ENCODE results near the gene ARHGEF3. TPM values are rescaled to one million over a fixed set of nuclear protein-coding genes. Genes with fewer than 3 reads are reported as not detected.

The ARHGEF3 gene
- total and polyA plus RNA-seq, 8 donors, result 19.5 to 34.1 (median 24.4) TPM

GRCh38 chr3:56773986-56774385 is 27.8 kb downstream of the ARHGEF3 start:
- H3K27me3 ChIP-seq, result no peaks in the 10 kb centered on the region
- ATAC-seq (no peak), DNase-seq (no peak)
- H3K9me3 ChIP-seq, result no peaks in the 10 kb centered on the region
- H3K4me1 ChIP-seq, result peaks cover 3 to 58% of the 10 kb centered on the region in 2 donors
- peaks cover 0 to 22% of the 10 kb centered on the region in 2 donors for H3K36me3 ChIP-seq
- TF ChIP-seq CTCF (IDR thresholded peaks at IDR 0.05), result no peak
- intact Hi-C loops (cut with DNase I), result no loop called here
- H3K27ac ChIP-seq, result no peak overlapping the region
- no peak overlapping the region for H3K4me3 ChIP-seq

- Histone ChIP-seq H3K9me3 (no peaks in the 10 kb centered on the region), H3K4me1 (peaks cover under 1 to 55% of the 10 kb centered on the region in 2 donors), H3K27ac (no peak overlapping the region), H3K4me3 (no peak overlapping the region), H3K27me3 (no peaks in the 10 kb centered on the region), H3K36me3 (peaks cover 0 to 22% of the 10 kb centered on the region in 2 donors)
- DNase-seq (no peak), ATAC-seq (no peak)
- intact Hi-C loops (cut with DNase I), result no loop called here
- TF ChIP-seq CTCF (IDR thresholded peaks at IDR 0.05), result no peak
These were observed 28.5 kb downstream of the ARHGEF3 start for GRCh38 chr3:56772952-56773938.

GRCh38 chr3:56771376-56771775 is 30.4 kb downstream of the ARHGEF3 start:
- DNase-seq (no peak), ATAC-seq (no peak)
- Histone ChIP-seq H3K27ac (no peak overlapping the region), H3K9me3 (no peaks in the 10 kb centered on the region), H3K4me3 (no peak overlapping the region), H3K27me3 (no peaks in the 10 kb centered on the region), H3K36me3 (peaks cover 0 to 22% of the 10 kb centered on the region in 2 donors), H3K4me1 (peaks cover 0 to 36% of the 10 kb centered on the region in 2 donors)
- intact Hi-C loops (cut with DNase I), result no loop called here
- TF ChIP-seq CTCF (IDR thresholded peaks at IDR 0.05), result no peak

- DNase-seq (no peak), ATAC-seq (peak; percentile 41)
- TF ChIP-seq CTCF (IDR thresholded peaks at IDR 0.05), result no peak
- H3K27me3 ChIP-seq, result no peaks in the 10 kb centered on the region
- intact Hi-C loops (cut with DNase I), result no loop called here
- peaks cover 0 to 22% of the 10 kb centered on the region in 2 donors for H3K36me3 ChIP-seq
- peak overlapping the region in 1 of 2 donors; percentile 35 for H3K27ac ChIP-seq
- no peak overlapping the region for H3K4me3 ChIP-seq
- H3K9me3 ChIP-seq, result no peaks in the 10 kb centered on the region
- H3K4me1 ChIP-seq, result peaks cover 0 to 18% of the 10 kb centered on the region in 2 donors
These were observed 32.5 kb downstream of the ARHGEF3 start for GRCh38 chr3:56769116-56769707.

All from left lung (tissue), 10 donors.